SJSA1 (cell line): ENCODE measurements around the gene ZBP1. TPM values are rescaled to one million over a fixed set of nuclear protein-coding genes. Genes with fewer than 3 reads are reported as not detected.

Experiments
- DNase-seq, 2 experiments: peaks; one replicate each; pipeline ENCODE4 v3.0.0-alpha.2; 2015 to 2020; ENCODE audit warnings: low spot score in 2 of 2, low read depth in 1 of 2
- H3K27ac ChIP-seq: fragments of 250-450 bp; sonication (Bioruptor Pico); 2 replicates; pipeline ENCODE4 v1.5.1; 2020; ENCODE audit warnings: mild to moderate bottlenecking, moderate library complexity
- H3K27me3 ChIP-seq: fragments of 250-450 bp; sonication (Bioruptor Pico); replicated peaks from 2 replicates; pipeline ENCODE4 v1.5.1; 2020; ENCODE audit warnings: mild to moderate bottlenecking, moderate library complexity
- H3K36me3 ChIP-seq: fragments of 250-450 bp; sonication (Bioruptor Pico); 2 replicates; pipeline ENCODE4 v1.5.1; 2020; ENCODE audit warnings: mild to moderate bottlenecking
- H3K4me1 ChIP-seq: fragments of 250-450 bp; sonication (Bioruptor Pico); replicated peaks from 2 replicates; pipeline ENCODE4 v1.6.1; 2021; ENCODE audit warnings: mild to moderate bottlenecking
- H3K4me3 ChIP-seq: fragments of 250-450 bp; sonication (Bioruptor Pico); 2 replicates; pipeline ENCODE4 v1.5.1; 2020; ENCODE audit warnings: mild to moderate bottlenecking
- H3K9me3 ChIP-seq: fragments of 250-450 bp; sonication (Bioruptor Pico); replicated peaks from 2 replicates; pipeline ENCODE4 v1.5.1; 2020; ENCODE audit warnings: mild to moderate bottlenecking
- total RNA-seq: library from RNA; depleted of rRNA; stranded (reverse); fragments of >200 nt; shearing (Covaris generic); gene quantifications from 2 replicates; pipeline ENCODE4 v1.2.3, GENCODE V29; 2014

The ZBP1 gene
- total RNA-seq, 1 experiment from 2014 or later, result not detected

DNA sequence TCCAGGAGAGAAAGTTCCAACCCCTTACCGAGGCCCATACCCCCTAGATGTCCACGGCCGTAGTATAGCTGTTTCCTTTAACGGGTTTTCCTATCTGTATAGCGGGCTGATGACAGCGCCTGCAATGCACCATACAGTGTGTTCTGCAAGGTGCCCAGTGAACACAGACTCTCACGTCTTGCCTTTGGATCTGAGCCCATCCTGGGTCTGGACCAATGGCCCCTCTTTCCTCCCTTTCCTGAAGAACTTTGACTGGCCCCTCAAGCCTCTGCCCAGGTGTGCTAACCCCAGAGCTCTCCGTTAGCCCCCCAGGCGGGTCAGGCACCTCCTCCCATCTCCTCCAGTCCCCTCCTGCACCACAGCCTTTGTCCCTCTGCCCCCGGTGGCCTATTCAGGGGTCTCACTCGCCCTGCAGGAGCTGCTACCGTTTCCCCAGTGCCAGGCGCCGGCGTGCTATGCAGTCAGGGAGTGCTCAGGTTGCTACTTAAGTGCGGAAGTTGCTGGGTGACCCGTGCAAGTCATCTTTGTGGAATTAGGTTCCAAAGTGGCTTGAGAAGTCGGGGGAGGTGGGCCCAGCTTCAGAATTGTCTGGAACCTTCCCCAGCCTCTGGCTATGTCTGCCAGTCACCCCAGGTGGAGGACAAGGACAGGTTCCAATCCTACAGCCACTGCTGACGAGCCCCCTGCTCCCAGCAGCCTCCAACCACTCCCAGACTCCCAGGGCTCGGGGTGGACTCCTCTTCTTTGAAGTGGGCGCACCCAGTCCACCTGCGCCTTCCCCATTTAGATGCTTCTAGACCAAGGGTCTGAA, 35.0 kb upstream of the ZBP1 start:
- Histone ChIP-seq H3K9me3 (no peaks in the 10 kb centered on the region), H3K36me3 (peaks cover 16% of the 10 kb centered on the region), H3K27me3 (no peaks in the 10 kb centered on the region), H3K4me3 (no peak overlapping the region), H3K4me1 (0 out of 2 replicates have a peak, but pooled peaks cover 3% of the 10 kb centered on the region), H3K27ac (no peak overlapping the region)
- DNase-seq, result peak in 1 of 2 experiments; percentile 39

DNA sequence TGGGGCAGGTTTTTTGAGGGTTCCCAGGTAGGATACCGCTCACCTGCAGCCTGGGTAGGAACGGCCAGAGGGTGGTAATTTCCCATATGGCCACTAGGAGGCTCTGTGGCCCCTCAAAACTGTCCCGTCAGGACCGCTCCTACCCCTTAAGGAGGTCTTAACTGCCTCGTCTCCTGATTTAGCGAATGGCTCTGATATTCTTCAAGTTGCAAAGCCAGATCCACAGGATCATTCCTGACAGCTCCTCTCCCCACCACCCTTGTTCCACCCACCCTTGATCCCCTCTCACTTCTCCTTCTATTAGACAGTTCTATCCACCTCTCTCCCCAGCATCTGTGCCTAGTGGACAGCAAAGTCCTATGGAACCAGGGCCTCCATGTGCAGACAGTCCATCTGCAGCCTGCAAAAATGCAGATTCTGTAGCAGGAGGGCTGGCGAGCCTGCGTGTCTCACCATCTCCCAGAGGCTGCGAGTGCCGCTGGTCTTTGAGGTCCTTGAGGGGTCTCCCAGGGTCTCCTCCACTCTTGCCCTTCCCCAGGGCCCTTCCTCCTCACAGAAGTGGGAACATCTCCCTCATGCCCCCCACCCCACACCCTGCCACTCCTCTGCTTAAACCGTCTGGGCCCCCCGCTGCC, 34.3 kb upstream of the ZBP1 start:
- H3K4me3 ChIP-seq, result no peak overlapping the region
- H3K27me3 ChIP-seq, result no peaks in the 10 kb centered on the region
- peaks cover 16% of the 10 kb centered on the region for H3K36me3 ChIP-seq
- DNase-seq, result peak; percentile 45 to 48
- 0 out of 2 replicates have a peak, but pooled peaks cover 3% of the 10 kb centered on the region for H3K4me1 ChIP-seq
- no peaks in the 10 kb centered on the region for H3K9me3 ChIP-seq
- no peak overlapping the region for H3K27ac ChIP-seq

DNA sequence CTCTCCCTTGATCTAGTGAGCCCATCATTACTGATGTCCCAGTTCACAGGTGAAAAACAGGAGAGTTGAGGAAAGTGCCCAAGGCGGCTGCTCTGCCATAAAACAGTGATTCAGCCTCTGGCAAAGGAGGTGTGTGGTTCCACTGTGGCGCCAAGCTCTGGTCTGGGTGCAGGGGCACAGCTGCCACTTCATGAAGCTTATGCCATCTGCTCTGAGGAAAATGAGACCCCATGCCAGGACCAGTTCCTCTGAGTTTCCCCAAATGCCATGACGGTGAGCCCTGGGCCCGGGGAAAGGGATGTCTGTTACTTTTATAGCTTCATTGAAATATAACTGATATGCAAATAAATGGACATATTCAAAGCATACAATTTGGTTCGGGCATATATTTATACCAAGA, 33.7 kb upstream of the ZBP1 start:
- peaks cover 16% of the 10 kb centered on the region for H3K36me3 ChIP-seq
- DNase-seq, result no peak
- no peaks in the 10 kb centered on the region for H3K27me3 ChIP-seq
- H3K27ac ChIP-seq, result no peak overlapping the region
- no peaks in the 10 kb centered on the region for H3K9me3 ChIP-seq
- H3K4me1 ChIP-seq, result 0 out of 2 replicates have a peak, but pooled peaks cover 3% of the 10 kb centered on the region
- no peak overlapping the region for H3K4me3 ChIP-seq

DNA sequence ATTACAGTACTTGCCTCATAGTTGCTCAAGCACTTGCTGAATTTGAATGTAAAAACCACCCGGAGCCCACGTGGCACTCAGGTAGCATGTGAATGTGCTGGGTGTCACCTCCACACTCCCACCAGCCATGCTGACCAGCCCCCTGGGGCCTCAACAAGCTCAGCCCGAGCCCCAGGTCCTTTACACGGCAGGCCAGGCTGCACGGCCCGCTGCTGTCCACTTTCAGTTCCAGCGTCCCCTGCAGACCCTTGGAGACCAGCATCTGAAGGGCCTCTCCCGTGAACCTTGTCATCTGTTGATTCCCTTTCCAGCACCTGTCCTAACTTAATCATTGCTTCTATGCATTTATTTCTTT, 33.3 kb upstream of the ZBP1 start:
- Histone ChIP-seq H3K36me3 (peaks cover 16% of the 10 kb centered on the region), H3K4me3 (no peak overlapping the region), H3K27ac (no peak overlapping the region), H3K27me3 (no peaks in the 10 kb centered on the region), H3K9me3 (no peaks in the 10 kb centered on the region), H3K4me1 (0 out of 2 replicates have a peak, but pooled peaks cover 3% of the 10 kb centered on the region)
- no peak for DNase-seq

DNA sequence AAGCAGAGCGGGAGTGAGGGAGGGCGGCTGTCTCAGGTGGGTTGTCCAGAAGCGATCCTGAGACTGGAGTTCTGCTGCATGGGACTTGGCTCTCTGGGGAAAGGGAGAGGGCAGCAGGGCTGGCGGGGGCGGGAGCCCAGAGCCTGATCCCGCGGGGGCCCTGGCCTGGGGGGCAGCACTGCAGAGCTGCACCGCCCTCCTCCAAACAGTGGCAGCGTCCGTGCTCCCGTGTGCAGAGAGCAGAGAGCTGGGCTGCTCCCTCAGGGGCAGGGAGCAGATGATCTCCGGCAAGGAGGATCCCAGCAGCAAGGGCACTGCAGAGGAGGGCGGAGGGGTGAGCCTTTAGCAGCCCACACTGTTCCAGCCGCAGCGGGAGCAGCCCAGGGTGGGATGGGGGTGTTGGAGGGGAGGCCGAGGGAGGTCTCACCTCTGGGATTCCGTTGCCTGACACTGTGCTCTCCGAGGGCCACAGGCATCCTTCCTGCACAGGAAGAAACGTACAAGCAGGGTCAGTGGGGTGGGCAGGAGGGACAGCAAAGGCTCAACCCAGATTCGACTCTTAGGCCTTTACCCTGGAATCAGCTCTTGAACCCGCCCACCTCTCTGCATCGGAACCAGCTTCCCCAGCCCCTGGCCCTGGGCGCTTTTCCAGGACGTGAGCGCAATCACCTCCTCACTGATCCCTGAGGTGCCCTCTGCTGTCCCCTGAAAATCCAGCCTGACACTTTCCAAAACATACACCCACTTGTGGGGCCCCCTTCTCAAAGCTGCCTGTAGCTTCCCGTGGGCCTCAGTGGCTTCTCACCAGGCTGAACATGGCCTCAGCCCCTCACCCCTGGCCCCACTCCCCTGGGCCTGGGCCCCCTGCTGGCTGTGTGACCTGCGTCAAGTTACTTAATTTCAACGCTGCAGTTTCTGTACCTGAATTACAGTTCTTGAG, 32.6 kb upstream of the ZBP1 start:
- peaks cover 11% of the 10 kb centered on the region for H3K36me3 ChIP-seq
- no peak overlapping the region for H3K4me3 ChIP-seq
- no peaks in the 10 kb centered on the region for H3K9me3 ChIP-seq
- no peak overlapping the region for H3K27ac ChIP-seq
- H3K4me1 ChIP-seq, result 0 out of 2 replicates have a peak, but pooled peaks cover 3% of the 10 kb centered on the region
- peak in 1 of 2 experiments; percentile 40 for DNase-seq
- H3K27me3 ChIP-seq, result no peaks in the 10 kb centered on the region

DNA sequence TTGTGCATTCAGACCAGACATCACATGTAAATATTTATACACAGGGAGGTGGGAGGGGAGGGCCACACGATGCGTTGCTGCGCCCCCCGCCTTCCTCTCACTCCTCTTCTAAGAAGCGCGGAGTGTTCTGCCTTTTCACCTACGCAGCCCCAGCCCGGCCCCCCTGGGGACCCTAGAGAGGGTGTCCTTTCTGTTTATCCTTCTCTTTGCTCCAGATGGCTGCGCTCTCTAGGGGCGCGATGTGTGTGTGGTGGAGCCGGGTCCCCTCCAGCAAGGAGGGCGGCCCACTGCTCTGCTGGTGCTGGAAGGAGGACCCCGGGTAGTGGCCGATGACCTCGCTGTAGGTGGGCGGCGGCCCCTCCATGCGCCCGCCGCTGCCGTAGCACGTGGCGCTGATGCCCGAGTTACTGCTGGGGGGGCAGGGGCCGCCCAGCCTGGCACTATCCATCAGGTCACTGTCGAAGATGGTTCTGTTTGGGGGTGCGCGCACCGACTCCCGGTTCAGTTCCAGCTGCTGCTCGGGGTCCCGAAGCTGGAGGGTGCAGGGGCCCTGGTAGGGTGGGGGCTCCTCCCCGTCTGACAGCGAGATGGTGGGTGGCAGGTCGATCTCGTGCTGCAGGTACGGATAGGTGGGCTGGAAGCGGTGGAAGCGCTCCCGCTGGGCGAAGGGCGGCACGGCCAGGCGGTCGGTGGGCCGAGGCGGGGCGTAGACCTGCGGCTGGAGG, 31.8 kb upstream of the ZBP1 start:
- H3K27me3 ChIP-seq, result no peaks in the 10 kb centered on the region
- no peaks in the 10 kb centered on the region for H3K9me3 ChIP-seq
- peak in 1 of 2 experiments; percentile 34 for DNase-seq
- 0 out of 2 replicates have a peak, but pooled peaks cover 3% of the 10 kb centered on the region for H3K4me1 ChIP-seq
- H3K4me3 ChIP-seq, result no peak overlapping the region
- H3K36me3 ChIP-seq, result peaks cover 11% of the 10 kb centered on the region
- no peak overlapping the region for H3K27ac ChIP-seq

DNA sequence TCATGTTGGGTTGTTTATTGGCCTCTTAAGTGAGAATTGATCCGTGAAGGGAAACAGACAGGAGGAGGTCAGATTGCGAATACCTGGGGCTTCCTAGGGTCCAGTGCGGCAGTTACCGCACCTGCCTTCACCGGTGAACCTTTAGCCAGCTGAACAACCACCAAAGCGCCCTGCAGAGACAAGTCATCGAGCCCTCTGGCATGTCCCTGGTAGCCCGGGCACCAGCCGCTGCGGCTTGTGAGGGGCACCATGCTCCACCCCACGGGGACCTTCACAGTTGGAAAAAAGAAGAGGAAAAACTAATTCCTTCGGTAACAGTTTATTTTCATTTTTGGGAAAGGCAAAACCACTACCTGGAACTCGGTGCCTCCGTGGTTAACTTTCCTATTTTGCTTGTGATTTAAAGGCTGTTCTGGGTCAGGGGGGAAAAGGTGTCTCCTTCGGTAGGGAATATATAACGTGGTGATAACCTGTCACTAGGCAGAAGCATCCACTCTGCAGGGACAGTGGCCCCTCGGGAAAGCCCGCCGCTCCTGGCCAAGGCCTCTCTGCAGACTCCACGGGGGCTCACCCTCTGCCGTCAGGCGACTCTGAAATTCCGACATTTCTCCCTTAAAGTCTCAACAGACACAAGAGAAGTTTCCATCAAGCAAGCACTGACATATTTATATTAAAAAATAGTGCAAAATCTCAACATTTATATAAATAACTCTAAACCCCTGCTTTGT, 30.7 kb upstream of the ZBP1 start:
- no peak overlapping the region for H3K4me3 ChIP-seq

DNA sequence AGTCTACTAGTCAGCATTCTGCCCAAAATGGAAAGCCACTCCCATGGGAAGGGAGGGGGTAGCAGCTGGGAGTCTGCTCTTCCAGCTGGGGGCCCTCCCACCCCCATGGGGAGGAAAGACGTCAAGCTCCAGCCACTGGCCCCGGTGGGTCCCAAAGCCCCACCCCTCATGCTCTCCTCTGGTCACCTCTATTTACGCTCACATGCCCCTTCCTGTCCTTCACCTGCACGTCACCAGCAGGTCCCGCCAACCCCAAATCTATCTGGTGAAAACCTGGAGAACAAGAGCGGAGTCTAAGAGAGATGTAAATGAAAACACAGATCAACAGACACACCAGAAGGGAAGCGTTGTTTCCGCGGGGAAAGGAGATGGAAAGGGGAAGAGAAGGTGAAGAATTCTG, 30.0 kb upstream of the ZBP1 start:
- Histone ChIP-seq H3K27me3 (no peaks in the 10 kb centered on the region), H3K4me3 (no peak overlapping the region), H3K9me3 (0 out of 2 replicates have a peak, but pooled peaks cover 3% of the 10 kb centered on the region), H3K36me3 (peaks cover 11% of the 10 kb centered on the region), H3K4me1 (0 out of 2 replicates have a peak, but pooled peaks cover 3% of the 10 kb centered on the region), H3K27ac (no peak overlapping the region)
- peak in 1 of 2 experiments; percentile 36 for DNase-seq

More for the DNA sequence above, 30.7 kb upstream of the ZBP1 start:
- Histone ChIP-seq H3K27ac (no peak overlapping the region), H3K4me1 (0 out of 2 replicates have a peak, but pooled peaks cover 3% of the 10 kb centered on the region), H3K9me3 (no peaks in the 10 kb centered on the region), H3K36me3 (peaks cover 11% of the 10 kb centered on the region), H3K27me3 (no peaks in the 10 kb centered on the region)
- DNase-seq, result peak in 1 of 2 experiments; percentile 34

DNA sequence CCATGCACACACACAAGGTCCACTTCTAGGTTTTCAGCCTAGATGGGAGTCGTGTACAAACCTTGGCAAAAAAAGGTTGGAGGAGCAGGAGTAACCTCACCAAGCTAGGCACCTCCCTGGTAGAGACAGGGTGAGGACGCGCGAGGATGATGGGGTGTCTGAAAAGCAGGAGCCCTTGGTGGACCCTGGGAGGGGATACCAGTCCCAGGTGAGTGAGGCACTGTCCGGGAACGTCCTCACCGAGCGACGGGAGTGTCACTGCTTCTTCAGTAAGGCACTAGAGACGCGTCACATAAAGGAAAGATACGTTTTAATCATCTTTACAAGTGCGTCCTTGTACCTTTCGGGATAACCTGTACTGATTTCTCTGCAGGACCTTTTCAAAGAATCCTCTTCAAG, 29.4 kb upstream of the ZBP1 start:
- Histone ChIP-seq H3K4me3 (no peak overlapping the region), H3K9me3 (0 out of 2 replicates have a peak, but pooled peaks cover 3% of the 10 kb centered on the region), H3K27me3 (no peaks in the 10 kb centered on the region), H3K36me3 (peaks cover 11% of the 10 kb centered on the region), H3K27ac (no peak overlapping the region), H3K4me1 (0 out of 2 replicates have a peak, but pooled peaks cover 3% of the 10 kb centered on the region)
- peak in 1 of 2 experiments; percentile 40 for DNase-seq

DNA sequence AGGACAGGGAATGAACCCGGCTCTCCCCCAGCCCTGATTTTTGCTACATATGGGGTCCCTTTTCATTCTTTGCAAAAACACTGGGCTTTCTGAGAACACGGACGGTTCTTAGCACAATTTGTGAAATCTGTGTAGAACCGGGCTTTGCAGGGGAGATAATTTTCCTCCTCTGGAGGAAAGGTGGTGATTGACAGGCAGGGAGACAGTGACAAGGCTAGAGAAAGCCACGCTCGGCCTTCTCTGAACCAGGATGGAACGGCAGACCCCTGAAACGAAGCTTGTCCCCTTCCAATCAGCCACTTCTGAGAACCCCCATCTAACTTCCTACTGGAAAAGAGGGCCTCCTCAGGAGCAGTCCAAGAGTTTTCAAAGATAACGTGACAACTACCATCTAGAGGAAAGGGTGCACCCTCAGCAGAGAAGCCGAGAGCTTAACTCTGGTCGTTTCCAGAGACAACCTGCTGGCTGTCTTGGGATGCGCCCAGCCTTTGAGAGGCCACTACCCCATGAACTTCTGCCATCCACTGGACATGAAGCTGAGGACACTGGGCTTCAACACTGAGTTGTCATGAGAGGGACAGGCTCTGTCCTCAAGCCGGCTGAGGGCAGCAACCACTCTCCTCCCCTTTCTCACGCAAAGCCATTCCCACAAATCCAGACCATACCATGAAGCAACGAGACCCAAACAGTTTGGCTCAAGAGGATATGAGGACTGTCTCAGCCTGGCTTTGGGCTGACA, 28.8 kb upstream of the ZBP1 start:
- Histone ChIP-seq H3K4me1 (no peaks in the 10 kb centered on the region), H3K36me3 (peaks cover 11% of the 10 kb centered on the region)
- DNase-seq, result no peak

DNA sequence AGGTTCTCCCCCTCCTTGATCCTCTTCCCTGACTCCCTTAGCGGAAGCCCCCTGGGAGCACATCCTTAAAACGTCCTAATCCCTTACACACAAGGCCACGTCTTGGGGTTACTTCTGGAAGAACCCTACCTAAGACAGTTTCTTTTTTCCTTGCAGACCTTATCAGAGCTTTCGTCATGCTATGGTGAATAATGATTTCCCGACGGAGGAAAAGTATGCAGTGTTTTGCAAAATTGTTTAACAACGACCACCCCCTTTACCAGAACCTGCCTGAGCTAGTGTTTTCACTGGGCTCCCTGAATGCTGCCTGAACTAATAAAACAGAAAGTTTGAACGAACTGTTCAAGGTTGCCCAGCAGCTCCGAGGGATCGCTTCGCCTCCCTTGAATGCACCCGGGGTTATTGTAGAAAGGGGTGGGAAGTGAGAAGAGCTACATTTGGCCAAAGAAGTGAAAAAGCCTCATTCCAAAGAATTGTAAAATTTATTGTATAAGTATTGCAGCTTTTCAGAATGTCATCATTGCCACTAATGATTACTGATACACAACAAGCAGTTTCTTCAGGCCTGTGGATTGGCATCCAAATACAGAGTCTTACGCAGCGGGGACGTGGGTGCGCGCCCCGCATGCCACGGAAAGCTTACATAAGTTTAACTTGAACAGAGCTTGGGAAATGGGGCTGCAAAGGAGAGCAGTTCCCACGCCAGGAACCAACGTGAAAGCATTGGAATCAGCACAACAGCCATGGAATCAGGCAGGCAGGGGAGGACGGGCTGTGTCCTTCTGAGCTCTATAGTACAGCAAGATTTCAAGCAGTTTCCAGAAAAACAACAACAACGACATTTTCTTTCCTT, 27.9 kb upstream of the ZBP1 start:
- H3K27me3 ChIP-seq, result peaks cover under 1% of the 10 kb centered on the region; the same call in 1 of the 2 replicates
- peaks cover 11% of the 10 kb centered on the region for H3K36me3 ChIP-seq
- H3K9me3 ChIP-seq, result peaks cover 3% of the 10 kb centered on the region; the same call in 1 of the 2 replicates
- H3K4me3 ChIP-seq, result no peak overlapping the region
- no peak overlapping the region for H3K27ac ChIP-seq
- DNase-seq, result no peak
- no peaks in the 10 kb centered on the region for H3K4me1 ChIP-seq

More for the DNA sequence above, 28.8 kb upstream of the ZBP1 start:
- Histone ChIP-seq H3K27ac (no peak overlapping the region), H3K4me3 (no peak overlapping the region), H3K27me3 (no peaks in the 10 kb centered on the region), H3K9me3 (0 out of 2 replicates have a peak, but pooled peaks cover 3% of the 10 kb centered on the region)
